HEK293 (cell line): ENCODE measurements around the gene SMAD4.
"Not testable (repeated sequence)": the region's sequence is repeated elsewhere in the genome, so short reads cannot be mapped to it uniquely, and the experiment has no call there.

Experiments
- CTCF ChIA-PET: fragments of 350-600 bp; formaldehyde crosslinking; extraction: SDS; loops from one replicate; lab custom pipeline; 2021; ENCODE audit warnings: antibody characterized with exemption; lab: Yijun Ruan, JAX
- POLR2A ChIA-PET: fragments of 300-600 bp; formaldehyde crosslinking; extraction: SDS; loops from one replicate; lab custom pipeline; 2020; ENCODE audit warnings: antibody characterized with exemption, inconsistent platforms; lab: Yijun Ruan, JAX
- H3K27ac ChIP-seq: fragments of 200-500 bp; sonication (Bioruptor generic); 2 replicates; pipeline ENCODE4 v1.5.1; 2014; ENCODE audit warnings: low read depth, low read length, control low read depth, inconsistent platforms; ENCODE audit errors: extremely low read depth
- H3K36me3 ChIP-seq, 2 experiments: fragments of 200-500 bp in 1 of 2; sonication (Bioruptor generic) in 1 of 2; 1 replicate in 1 of 2; 2 replicates in 1 of 2; pipeline ENCODE4 v1.5.1; 2014 to 2017; ENCODE audit warnings: inconsistent platforms in 2 of 2, low read length in 2 of 2; ENCODE audit not compliant: control insufficient read depth in 2 of 2, insufficient read depth in 1 of 2
- H3K4me1 ChIP-seq: fragments of 200-500 bp; sonication (Bioruptor generic); 2 replicates; pipeline ENCODE4 v1.5.1; 2014; ENCODE audit warnings: mild to moderate bottlenecking, low read length, inconsistent platforms; ENCODE audit not compliant: control insufficient read depth, insufficient read depth
- H3K4me3 ChIP-seq: 2 replicates; pipeline ENCODE4 v1.5.1; 2011; ENCODE audit warnings: low read depth, mild to moderate bottlenecking, control low read depth, low read length, moderate library complexity
- H3K9me3 ChIP-seq: fragments of 200-500 bp; sonication (Bioruptor generic); 2 replicates; pipeline ENCODE4 v1.5.1; 2014; ENCODE audit warnings: low read depth, low read length, inconsistent platforms; ENCODE audit not compliant: control insufficient read depth, insufficient read depth
- GLIS1 ChIP-seq: fragments of 450-650 bp; formaldehyde crosslinking; IDR thresholded peaks from 2 replicates; pipeline ENCODE4 v1.5.1; 2016; ENCODE audit warnings: missing biosample characterization, missing genetic modification characterization
- IKZF3 ChIP-seq: fragments of 450-650 bp; IDR thresholded peaks from 2 replicates; pipeline ENCODE4 v1.5.0; 2018; ENCODE audit warnings: missing biosample characterization, mild to moderate bottlenecking, missing genetic modification characterization, moderate library complexity
- INSM2 ChIP-seq: fragments of 450-650 bp; formaldehyde crosslinking; IDR thresholded peaks from 2 replicates; pipeline ENCODE4 v1.5.1; 2016; ENCODE audit warnings: missing biosample characterization, missing genetic modification characterization
- PBX3 ChIP-seq: sonication (generic); formaldehyde crosslinking; IDR thresholded peaks from 2 replicates; pipeline ENCODE4 v1.8.1; 2022; ENCODE audit warnings: mild to moderate bottlenecking, moderate library complexity, missing genetic modification reagents
- PRDM1 ChIP-seq: fragments of 450-650 bp; formaldehyde crosslinking; IDR thresholded peaks from 2 replicates; pipeline ENCODE4; 2016; ENCODE audit warnings: missing biosample characterization, missing genetic modification characterization
- PRDM4 ChIP-seq: fragments of 450-650 bp; formaldehyde crosslinking; IDR thresholded peaks from 2 replicates; pipeline ENCODE4 v1.5.1; 2017; ENCODE audit warnings: missing biosample characterization, missing genetic modification characterization
- TRIM28 ChIP-seq: IDR thresholded peaks from 2 replicates; pipeline ENCODE4 v1.6.1; 2011; ENCODE audit warnings: low read length, control low read depth, borderline replicate concordance
- ZBTB6 ChIP-seq: fragments of 450-650 bp; formaldehyde crosslinking; IDR thresholded peaks from 2 replicates; pipeline ENCODE4 v1.5.1; 2017; ENCODE audit warnings: missing biosample characterization, missing genetic modification characterization
- ZNF211 ChIP-seq: fragments of 450-650 bp; formaldehyde crosslinking; IDR thresholded peaks from 2 replicates; pipeline ENCODE4 v1.5.1; 2016; ENCODE audit warnings: low read depth, missing biosample characterization, missing genetic modification characterization
- ZNF341 ChIP-seq: fragments of 450-650 bp; formaldehyde crosslinking; IDR thresholded peaks from 2 replicates; pipeline ENCODE4; 2016; ENCODE audit warnings: low read depth, missing biosample characterization, missing genetic modification characterization
- ZNF433 ChIP-seq: fragments of 450-650 bp; formaldehyde crosslinking; IDR thresholded peaks from 2 replicates; pipeline ENCODE4 v1.5.1; 2016; ENCODE audit warnings: missing biosample characterization, missing genetic modification characterization, low read depth
- ZNF501 ChIP-seq: fragments of 450-650 bp; formaldehyde crosslinking; IDR thresholded peaks from 2 replicates; pipeline ENCODE4 v1.5.1; 2016; ENCODE audit warnings: missing biosample characterization, missing genetic modification characterization
- ZNF510 ChIP-seq: fragments of 450-650 bp; formaldehyde crosslinking; IDR thresholded peaks from 2 replicates; pipeline ENCODE4 v1.5.1; 2018; ENCODE audit warnings: mild to moderate bottlenecking, missing genetic modification characterization, missing biosample characterization; ENCODE audit not compliant: insufficient replicate concordance
- ZNF692 ChIP-seq: fragments of 450-650 bp; formaldehyde crosslinking; IDR thresholded peaks from 2 replicates; pipeline ENCODE4 v1.5.1; 2016; ENCODE audit warnings: missing biosample characterization, missing genetic modification characterization
- ZNF768 ChIP-seq: fragments of 450-650 bp; formaldehyde crosslinking; IDR thresholded peaks from 2 replicates; pipeline ENCODE4 v1.5.1; 2018; ENCODE audit warnings: missing biosample characterization, mild to moderate bottlenecking, missing genetic modification characterization
- ZSCAN23 ChIP-seq: fragments of 450-650 bp; formaldehyde crosslinking; IDR thresholded peaks from 2 replicates; pipeline ENCODE4 v1.5.1; 2016; ENCODE audit warnings: missing biosample characterization, missing genetic modification characterization
- ZXDB ChIP-seq: fragments of 450-650 bp; formaldehyde crosslinking; IDR thresholded peaks from 2 replicates; pipeline ENCODE4 v1.5.1; 2016; ENCODE audit warnings: missing biosample characterization, missing genetic modification characterization
- TF ChIP-seq, protein P1 (sequence below): fragments of 450-650 bp; formaldehyde crosslinking; IDR thresholded peaks from 2 replicates; pipeline ENCODE4 v1.5.1; 2017; ENCODE audit warnings: missing biosample characterization, missing genetic modification characterization
- TF ChIP-seq, protein P2 (sequence below): fragments of 450-650 bp; formaldehyde crosslinking; IDR thresholded peaks from 2 replicates; pipeline ENCODE4 v1.5.1; 2016; ENCODE audit warnings: missing biosample characterization, missing genetic modification characterization

The SMAD4 gene

DNA sequence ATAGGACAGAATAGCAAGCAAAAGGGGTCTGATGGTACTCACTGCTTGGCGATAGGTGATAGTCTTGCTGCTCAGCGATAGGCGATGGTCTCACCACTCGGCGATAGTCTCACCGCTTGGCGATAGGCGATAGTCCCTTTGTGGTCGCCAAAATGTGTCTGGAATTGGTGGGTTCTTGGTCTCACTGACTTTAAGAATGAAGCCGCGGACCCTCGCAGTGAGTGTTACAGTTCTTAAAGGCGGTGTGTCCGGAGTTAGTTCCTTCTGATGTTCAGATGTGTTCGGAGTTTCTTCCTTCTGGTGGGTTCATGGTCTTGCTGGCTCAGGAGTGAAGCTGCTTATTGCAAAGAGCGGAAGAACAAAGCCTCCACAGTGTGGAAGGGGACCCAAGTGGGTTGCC is 90.0 kb downstream of the SMAD4 start:
- H3K4me1 ChIP-seq, H3K36me3 ChIP-seq, H3K27ac ChIP-seq, POLR2A ChIA-PET, H3K9me3 ChIP-seq, H3K4me3 ChIP-seq: not testable (repeated sequence)
- CTCF ChIA-PET, result interaction anchor here (1.0 kb wide), 1 partner anchor 75 kb away, joined by 3 read pairs; no protein-coding TSS in a partner anchor

GRCh38 chr18:51120809-51121596 is 91.0 kb downstream of the SMAD4 start:
- POLR2A ChIA-PET, result no interaction called here
- Histone ChIP-seq H3K4me3 (no peak overlapping the region), H3K4me1 (no peaks in the 10 kb centered on the region), H3K9me3 (no peaks in the 10 kb centered on the region), H3K36me3 (no peaks in the 10 kb centered on the region), H3K27ac (no peak overlapping the region)
- TF ChIP-seq INSM2 (tag by site-specific recombination) (no peak), ZNF501 (tag by site-specific recombination) (no peak), ZXDB (tag by site-specific recombination) (no peak), ZNF692 (no peak), IKZF3 (tag by site-specific recombination) (no peak), GLIS1 (tag by site-specific recombination) (no peak), ZNF341 (tag by site-specific recombination) (no peak), ZSCAN23 (tag by site-specific recombination) (no peak), TRIM28 (no peak), PRDM4 (tag by site-specific recombination) (no peak), ZBTB6 (no peak), ZNF433 (tag by site-specific recombination) (no peak), PRDM1 (tag by site-specific recombination) (no peak), ZNF211 (no peak), ZNF768 (no peak), ZNF510 (tag by site-specific recombination) (no peak), PBX3 (no peak)
- TF ChIP-seq, protein P1, sequence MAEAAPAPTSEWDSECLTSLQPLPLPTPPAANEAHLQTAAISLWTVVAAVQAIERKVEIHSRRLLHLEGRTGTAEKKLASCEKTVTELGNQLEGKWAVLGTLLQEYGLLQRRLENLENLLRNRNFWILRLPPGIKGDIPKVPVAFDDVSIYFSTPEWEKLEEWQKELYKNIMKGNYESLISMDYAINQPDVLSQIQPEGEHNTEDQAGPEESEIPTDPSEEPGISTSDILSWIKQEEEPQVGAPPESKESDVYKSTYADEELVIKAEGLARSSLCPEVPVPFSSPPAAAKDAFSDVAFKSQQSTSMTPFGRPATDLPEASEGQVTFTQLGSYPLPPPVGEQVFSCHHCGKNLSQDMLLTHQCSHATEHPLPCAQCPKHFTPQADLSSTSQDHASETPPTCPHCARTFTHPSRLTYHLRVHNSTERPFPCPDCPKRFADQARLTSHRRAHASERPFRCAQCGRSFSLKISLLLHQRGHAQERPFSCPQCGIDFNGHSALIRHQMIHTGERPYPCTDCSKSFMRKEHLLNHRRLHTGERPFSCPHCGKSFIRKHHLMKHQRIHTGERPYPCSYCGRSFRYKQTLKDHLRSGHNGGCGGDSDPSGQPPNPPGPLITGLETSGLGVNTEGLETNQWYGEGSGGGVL, result no peak
- TF ChIP-seq, protein P2, sequence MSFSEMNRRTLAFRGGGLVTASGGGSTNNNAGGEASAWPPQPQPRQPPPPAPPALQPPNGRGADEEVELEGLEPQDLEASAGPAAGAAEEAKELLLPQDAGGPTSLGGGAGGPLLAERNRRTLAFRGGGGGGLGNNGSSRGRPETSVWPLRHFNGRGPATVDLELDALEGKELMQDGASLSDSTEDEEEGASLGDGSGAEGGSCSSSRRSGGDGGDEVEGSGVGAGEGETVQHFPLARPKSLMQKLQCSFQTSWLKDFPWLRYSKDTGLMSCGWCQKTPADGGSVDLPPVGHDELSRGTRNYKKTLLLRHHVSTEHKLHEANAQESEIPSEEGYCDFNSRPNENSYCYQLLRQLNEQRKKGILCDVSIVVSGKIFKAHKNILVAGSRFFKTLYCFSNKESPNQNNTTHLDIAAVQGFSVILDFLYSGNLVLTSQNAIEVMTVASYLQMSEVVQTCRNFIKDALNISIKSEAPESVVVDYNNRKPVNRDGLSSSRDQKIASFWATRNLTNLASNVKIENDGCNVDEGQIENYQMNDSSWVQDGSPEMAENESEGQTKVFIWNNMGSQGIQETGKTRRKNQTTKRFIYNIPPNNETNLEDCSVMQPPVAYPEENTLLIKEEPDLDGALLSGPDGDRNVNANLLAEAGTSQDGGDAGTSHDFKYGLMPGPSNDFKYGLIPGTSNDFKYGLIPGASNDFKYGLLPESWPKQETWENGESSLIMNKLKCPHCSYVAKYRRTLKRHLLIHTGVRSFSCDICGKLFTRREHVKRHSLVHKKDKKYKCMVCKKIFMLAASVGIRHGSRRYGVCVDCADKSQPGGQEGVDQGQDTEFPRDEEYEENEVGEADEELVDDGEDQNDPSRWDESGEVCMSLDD (tag by site-specific recombination), result no peak
- CTCF ChIA-PET, result interaction anchor here (1.0 kb wide), 1 partner anchor 74 kb away, joined by 3 read pairs; no protein-coding TSS in a partner anchor
